Measurements from ENCODE around the gene ZFP30.

DNA sequence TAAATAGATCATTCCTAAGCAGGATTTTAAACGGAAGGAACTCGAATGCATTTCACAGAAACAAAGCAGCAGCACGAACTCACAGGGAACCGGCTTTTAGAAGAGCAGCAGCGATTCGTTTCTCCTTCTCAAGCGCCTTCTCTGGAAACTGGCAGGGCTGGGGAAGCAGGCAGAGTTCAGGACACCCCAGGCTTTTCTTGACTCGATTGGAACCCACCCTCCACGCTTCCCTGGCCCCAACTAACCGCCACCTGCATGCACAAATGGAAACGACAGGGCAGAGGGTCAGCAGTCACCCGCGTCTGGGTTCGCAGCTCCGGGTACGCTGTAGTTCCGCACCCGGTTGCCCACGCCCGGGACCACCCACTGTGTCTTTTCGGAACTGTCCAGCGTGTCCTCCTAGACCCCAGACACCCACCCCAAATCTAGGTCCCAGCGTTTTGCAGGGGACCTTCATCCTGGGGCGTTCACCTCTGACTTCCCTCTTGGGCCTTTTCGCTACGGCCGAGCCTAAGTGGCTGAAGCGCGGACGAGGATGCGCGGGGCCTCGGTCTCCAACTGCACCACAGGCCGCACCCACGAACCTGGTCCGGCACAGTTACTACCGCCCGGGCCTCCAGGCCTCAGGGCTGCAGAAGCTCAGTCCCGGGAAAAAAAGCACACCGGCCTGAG, 500 bp downstream of the ZFP30 start:
- no peak; the same call in 1 of the 2 replicates for TF ChIP-seq MXI1 (IDR thresholded peaks at IDR 0.05; ENCODE audit: low read depth, low read length)
- no peak for TF ChIP-seq CTCF (IDR thresholded peaks at IDR 0.05)
- TF ChIP-seq RFX5 (IDR thresholded peaks at IDR 0.05; ENCODE audit: low read length) = no peak
- no peak for TF ChIP-seq TCF12 (IDR thresholded peaks at IDR 0.05)
- no peak for TF ChIP-seq EZH2phosphoT487 (IDR thresholded peaks at IDR 0.05; ENCODE audit: borderline replicate concordance, low read depth)

Measured in SK-N-SH (cell line).